Mammary epithelial cell (primary cell): Measurements from ENCODE around the gene PXT1.

ENCODE experiments used
- CTCF ChIP-seq, 2 donors: IDR thresholded peaks in 1 of 2; conservative IDR thresholded peaks in 1 of 2; 2 replicates each; pipeline ENCODE4 v1.5.1; 2011 to 2012; ENCODE audit warnings: inconsistent platforms in 2 of 2, low read length in 2 of 2, mild to moderate bottlenecking in 2 of 2, control low read depth in 1 of 2, low read depth in 1 of 2; ENCODE audit not compliant: insufficient read depth in 1 of 2; ENCODE audit errors: extremely low read depth in 1 of 2
- EZH2 ChIP-seq: IDR thresholded peaks from 2 replicates; pipeline ENCODE4 v1.6.1; 2012; ENCODE audit warnings: low read length, inconsistent platforms, borderline replicate concordance

GRCh38 chr6:36362551-36363370, 79.9 kb downstream of the PXT1 start:
- TF ChIP-seq CTCF (conservative IDR thresholded peaks at IDR 0.05 in 1 of 2, IDR thresholded peaks at IDR 0.05 in 1 of 2; ENCODE audit: extremely low read depth in 1 of 2, insufficient read depth in 1 of 2, low read depth in 1 of 2, low read length in 2 of 2): no peak
- TF ChIP-seq EZH2: no peak
